GF-D8 (cell line): ENCODE results near the gene KRTAP10-7.
"Not testable (repeated sequence)": the region's sequence is repeated elsewhere in the genome, so short reads cannot be mapped to it uniquely, and the experiment has no call there.

Experiments
- DNase-seq: peaks from one replicate; lab custom pipeline; 2025; lab: John Stamatoyannopoulos, UW

The KRTAP10-7 gene

GRCh38 chr21:44590897-44591800 is 9.2 kb upstream of the KRTAP10-7 start:
- not testable (repeated sequence) for DNase-seq

- DNase-seq = not testable (repeated sequence)
Measured at GRCh38 chr21:44591801-44592130, 8.6 kb upstream of the KRTAP10-7 start.

DNA sequence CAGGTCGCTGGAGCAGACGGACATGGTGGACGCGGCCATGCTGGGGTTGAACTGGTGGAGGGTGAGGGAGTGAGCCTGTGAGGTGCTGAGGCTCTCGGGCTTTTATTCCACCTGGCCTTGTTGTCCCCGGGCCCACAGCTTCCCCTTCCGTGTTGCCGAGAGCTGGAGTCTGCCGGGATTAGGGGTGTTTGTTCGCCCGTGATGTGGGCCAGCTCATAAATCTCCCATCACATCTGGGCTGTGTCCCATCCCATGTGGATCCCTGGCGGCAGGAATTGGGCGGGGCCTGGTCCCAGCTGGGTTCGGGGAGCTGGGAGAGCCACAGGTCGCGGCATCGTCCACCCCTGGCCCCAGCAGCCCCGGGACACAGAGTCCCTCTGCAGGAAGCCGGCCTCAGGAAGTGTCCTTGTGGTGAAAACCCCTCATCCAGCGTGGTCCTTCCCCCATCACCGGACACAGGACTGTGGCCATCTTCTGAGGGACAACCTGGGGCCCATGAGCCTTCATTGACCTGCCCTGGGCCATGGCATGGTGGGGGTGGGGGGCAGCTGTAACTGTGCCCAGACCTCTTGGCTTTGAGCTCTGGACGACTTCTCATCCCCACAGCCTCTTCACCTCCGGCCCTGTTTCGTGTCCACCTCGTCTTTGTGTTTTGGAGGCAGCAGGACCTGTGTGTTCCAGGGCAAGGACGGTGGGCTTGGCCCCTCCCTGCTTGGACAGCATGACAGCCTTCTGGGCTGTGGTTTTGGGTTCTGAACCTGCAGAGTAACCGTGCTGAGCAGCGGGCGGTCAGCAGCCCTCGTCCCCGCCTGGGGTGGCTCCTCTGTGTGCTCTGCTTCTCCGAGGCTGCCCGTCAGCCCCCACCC is 7.7 kb upstream of the KRTAP10-7 start, which contains the start of gene KRTAP10-6:
Gene KRTAP10-6 (minus strand): TSS at position 60 of the 866 bp plus-strand sequence. CDS start 21 bp downstream, at position 39.
- no peak for DNase-seq

DNA sequence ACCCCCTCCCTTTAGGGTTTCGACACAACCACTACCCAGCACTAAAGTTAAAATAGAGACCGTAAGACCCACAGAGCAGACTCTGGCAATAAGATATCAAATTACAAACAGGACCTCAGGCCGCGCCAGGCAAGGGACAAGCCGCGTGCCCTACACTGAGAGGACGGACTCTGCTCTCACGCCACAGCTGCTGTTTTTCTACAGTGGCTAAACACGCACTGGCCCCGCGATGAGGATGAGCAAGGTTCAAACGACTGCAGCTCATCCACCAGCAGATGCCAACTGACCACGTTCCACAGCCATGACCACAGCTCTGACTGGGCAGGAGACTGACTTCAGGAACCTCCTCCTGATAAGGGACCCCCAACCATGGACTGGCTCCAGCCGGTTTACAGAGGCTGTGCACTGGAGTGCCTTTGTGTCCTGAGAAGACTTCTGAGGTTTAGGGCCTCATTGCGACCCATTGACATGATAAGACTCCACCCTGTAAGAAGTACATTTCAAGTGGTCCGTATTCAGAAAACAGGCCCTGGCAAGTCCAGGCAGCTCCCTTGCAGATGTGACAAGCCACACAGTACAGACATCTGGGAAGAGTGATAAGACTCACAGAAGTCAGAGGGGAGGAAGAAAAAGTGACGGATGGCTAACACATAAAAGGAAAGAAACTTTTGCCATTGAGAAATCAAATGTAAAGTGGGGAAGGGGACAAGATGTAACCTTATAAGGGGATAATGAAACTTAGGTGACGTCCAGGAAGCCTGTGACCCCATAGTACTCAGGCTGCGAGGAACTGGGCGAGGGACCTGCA is 6.6 kb upstream of the KRTAP10-7 start:
- no peak for DNase-seq

DNA sequence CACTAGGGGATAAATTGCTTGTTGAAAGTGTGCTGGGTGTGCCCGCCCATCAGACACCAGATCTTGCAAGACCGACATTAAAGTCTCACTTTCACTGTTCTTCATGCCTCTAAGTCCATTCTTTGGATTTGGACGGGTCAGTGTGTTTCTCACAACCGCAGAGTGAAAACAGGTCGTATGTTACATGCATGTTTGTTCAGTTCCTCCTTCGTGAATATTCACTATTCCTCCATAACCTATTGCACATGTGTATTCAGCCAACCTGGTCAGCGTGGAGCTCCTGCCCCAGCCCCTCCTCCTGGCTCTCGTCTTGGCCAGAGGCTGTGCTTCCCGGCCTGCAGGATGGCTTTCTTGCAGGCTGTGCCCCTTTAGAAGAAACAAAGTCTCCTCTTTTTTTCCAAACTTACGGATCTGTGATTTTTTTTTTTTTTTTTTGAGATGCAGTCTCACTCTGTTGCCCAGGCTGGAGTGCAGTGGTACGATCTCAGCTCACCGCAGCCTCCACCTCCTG is 5.9 kb upstream of the KRTAP10-7 start:
- DNase-seq = no peak

DNA sequence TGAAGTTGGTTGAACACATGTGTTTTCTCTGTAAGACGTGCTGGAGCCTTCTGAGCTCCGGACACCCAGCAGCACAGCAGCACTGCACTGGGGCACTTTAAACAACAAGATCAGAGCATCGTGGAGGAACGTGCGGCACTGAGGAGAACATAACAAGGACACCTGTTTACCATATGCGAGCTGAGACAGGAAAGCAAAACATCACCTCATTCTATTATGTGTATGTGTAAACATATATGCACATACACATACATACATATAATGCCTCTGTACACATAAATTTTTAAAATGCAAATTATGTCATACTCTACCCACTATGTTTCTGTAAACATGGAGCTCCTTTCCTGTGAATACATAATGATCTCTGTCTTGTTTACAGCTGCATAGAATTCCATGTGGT is 4.9 kb upstream of the KRTAP10-7 start:
- no peak for DNase-seq

DNA sequence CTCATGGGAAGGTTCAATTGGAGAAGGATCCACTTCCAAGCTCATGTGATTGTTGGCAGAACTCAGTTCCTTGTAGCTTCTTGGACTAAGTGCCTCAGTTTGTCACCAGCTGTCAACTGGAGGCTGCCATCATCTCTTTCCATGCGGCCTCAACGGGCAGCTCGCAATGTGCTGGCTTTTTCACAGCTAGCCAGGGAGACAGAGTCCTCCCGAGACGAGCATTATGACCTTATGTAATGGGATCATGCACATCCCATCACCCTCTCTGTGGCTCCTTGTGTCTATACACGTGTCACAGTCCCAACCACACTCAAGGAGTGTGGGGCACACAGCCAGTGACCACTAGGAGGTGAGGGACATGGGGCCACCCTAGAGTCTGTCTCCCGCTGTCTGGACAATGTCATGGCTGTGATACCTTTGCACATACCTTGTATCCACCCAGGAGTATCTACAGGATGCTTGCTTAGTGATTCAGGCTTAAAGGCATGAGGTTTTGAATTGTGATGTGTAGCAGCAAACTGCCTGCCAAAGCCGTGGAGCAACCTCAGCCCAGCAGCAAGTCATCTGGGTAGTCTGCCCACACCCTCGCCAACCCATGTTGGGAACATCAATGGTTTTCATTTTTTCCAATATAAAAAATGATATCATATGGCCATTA is 4.2 kb upstream of the KRTAP10-7 start:
- DNase-seq = no peak

DNA sequence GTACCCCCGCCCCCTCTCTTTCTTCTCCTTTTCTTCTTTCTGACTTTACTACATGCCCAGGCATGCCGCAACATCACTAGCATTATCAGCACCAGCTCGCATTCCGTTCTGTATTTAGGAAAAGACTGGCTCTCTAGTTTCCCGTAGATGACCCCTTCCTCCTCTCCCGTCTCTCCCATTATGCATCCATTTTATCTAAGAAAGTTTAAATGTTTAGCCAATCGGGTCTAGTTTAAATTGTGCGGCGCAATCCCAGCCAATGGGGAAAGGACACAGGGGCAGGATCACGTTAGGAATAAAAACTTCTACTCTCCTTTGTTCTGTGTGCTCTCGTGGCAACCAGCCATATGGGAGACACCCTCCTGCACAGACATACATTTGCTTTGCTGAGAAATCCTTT is 2.3 kb upstream of the KRTAP10-7 start:
- no peak for DNase-seq

GRCh38 chr21:44599264-44600029 is 950 bp upstream of the KRTAP10-7 start:
- DNase-seq = no peak

- not testable (repeated sequence) for DNase-seq
Measured at GRCh38 chr21:44601091-44601490, 694 bp downstream of the KRTAP10-7 start.

DNA sequence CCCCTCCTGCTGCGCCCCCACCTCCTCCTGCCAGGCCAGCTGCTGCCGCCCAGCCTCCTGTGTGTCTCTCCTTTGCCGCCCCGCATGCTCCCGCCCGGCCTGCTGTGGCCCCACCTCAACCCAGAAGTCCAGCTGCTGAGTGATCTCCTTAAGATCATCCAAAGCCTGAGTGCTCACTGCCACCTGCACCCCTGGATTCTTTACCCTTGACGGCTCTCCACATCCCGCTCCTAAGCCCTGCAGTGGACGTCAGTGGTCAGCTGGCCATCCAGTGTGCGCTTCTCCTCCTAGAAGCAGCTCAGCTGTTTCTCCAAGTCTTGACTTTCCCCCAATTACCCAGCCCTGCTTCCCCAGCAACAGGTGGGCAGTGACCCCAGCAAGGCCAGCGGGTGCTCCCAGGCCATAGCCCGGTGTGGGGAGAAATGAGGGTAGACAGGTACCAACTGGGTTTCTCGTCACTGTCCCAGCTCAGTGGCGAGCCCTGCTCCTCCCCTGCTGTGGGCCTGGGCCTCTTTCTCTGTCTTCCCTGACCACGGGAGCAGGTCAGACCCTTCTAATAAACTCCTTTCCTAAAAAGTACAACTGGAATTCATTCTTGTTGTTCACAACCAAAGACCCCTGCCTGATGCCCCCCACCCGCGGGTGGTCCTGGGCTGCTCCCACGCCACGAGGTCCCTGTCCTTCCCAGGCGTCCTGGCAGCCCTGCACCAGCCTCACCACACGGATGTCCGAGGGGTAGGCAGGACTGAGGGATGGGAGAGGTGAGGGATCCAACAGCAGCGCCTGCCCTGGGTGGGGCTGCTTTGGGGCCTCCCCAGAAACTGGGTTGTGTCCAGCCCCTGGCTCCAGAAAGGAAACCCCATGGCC is 1.4 kb downstream of the KRTAP10-7 start:
- no peak for DNase-seq

DNA sequence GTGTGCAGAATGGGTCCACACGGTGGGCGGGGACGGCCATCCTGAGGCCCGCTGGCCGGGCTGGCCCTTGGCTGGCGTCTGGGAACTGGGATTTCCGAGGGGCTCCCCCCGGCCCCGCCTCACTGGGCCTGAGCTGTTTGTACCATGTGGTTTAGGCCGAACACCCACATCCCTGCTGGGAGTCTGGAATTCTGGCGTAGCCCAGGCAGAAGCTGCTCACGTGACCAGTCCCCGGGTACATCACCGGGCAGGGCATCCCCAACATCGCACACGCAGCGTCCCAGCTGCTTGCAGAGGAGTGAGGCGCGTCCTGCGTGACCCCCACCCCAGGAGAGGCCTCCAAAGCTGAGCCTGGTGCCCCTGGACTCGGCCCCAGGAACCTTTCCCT is 2.1 kb downstream of the KRTAP10-7 start:
- DNase-seq = no peak

DNA sequence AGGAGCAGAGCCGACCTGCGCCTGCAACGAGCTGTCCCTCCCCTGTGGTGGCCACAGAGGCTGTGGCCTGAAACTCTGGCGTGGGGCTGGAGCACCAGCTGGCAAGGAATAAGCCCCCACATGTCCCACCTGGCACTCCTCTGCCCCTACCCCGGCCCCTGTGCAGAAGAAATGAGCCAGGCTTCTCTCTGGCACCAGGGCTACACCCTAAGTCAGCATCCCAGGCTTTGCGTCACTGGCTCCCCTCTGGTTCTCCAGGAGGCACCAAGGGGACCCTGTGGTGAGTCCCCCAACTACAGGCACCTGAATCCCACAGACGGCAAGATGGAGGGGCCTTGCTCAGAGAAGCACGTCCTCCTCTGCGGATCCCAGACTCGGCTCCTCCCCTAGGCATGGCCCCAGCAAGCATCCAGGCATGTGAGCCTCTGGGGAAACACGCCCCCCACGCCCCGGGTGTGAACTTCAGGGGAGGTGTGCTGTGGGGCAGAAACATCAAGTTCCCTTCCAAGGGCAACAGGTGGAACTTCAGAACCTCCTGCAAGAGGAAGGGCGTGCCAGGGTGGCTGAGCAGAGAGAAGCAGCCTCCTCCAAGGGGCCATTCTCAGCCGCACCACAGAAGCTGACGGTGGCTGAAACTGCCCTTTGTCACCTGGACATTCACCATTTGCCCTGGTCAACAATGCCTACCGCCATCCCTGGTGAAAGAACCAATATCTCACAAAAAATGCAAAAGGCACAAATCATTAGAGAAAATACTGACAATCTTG is 2.9 kb downstream of the KRTAP10-7 start:
- DNase-seq = no peak

- no peak for DNase-seq
Measured at GRCh38 chr21:44603911-44604310, 3.5 kb downstream of the KRTAP10-7 start.

DNA sequence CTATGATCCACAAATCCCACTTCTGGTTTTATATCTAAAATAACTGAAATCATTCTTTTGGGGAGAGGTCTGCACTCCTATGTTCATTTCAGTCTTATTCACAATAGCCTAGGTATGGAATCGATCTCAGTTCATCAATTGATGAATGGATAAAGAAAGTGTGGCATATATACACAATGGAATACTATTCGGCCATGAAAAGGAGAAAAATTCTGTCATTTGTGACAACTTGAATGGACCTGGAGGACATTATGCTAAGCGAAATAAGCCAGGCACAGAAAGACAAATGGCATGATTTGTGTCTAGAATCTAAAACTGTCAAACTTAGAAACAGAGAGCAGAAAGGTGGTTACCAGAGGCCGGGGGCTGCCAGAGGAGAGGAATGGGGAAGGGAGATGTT is 6.1 kb downstream of the KRTAP10-7 start:
- no peak for DNase-seq

- no peak for DNase-seq
Measured at GRCh38 chr21:44609193-44609592, 8.8 kb downstream of the KRTAP10-7 start.

GRCh38 chr21:44610157-44610843 is 9.9 kb downstream of the KRTAP10-7 start:
- DNase-seq = not testable (repeated sequence)

DNA sequence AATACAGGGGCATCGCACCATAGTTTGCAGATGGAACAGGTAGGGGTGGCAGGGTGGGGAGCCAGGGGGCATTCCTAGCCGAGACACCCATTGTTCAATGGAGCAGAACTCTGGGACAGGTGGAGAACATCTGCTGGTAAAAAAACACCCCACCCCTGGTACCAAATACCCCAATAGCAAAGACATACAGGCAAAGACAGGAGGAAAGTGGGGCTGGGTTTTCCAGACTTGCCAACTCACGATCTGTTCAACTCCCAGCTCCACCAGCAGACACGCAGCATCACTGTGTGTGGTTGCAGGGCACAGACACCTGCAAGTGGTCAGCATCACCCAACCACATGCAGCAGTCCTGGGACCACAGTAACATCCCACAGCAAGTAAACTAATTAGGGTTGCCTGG is 11.2 kb downstream of the KRTAP10-7 start:
- DNase-seq = no peak
